Neural cell (in vitro differentiated cells): ENCODE measurements around the gene ZFPL1. TPM values are rescaled to one million over a fixed set of nuclear protein-coding genes. Genes with fewer than 3 reads are reported as not detected.
A peak's percentile ranks its signal among the peaks of the same experiment; 100 is the strongest.

Experiments used
- H2AFZ ChIP-seq: fragments of 200-600, 300-800 bp; sonication (generic), shearing (Covaris generic); 2 replicates; pipeline ENCODE4 v1.6.0; 2014; ENCODE audit warnings: low read depth, mild to moderate bottlenecking, antibody characterized with exemption, low read length, moderate library complexity
- H3F3A ChIP-seq: fragments of 200-600 bp; shearing (Covaris generic); 2 replicates; pipeline ENCODE4 v1.6.1; 2016; ENCODE audit warnings: mild to moderate bottlenecking, moderate library complexity, mixed read lengths, antibody characterized with exemption, low read length; ENCODE audit not compliant: insufficient read depth, poor library complexity, severe bottlenecking
- H3K27ac ChIP-seq: fragments of 200-600, 300-800 bp; sonication (generic), shearing (Covaris generic); 2 replicates; pipeline ENCODE4 v1.5.1; 2014; ENCODE audit warnings: mild to moderate bottlenecking, low read length, moderate library complexity
- H3K27me3 ChIP-seq: fragments of 300-800, 200-600 bp; sonication (generic), shearing (Covaris generic); 2 replicates; pipeline ENCODE4 v1.6.0; 2014; ENCODE audit warnings: mild to moderate bottlenecking, low read depth, low read length, moderate library complexity; ENCODE audit not compliant: insufficient read depth
- H3K36me3 ChIP-seq: fragments of 300-800, 200-600 bp; sonication (generic), shearing (Covaris generic); 2 replicates; pipeline ENCODE4 v1.5.1; 2014; ENCODE audit warnings: mild to moderate bottlenecking, antibody characterized with exemption, low read length, moderate library complexity; ENCODE audit not compliant: insufficient read depth
- H3K4me2 ChIP-seq: fragments of 300-800, 200-600 bp; sonication (generic), shearing (Covaris generic); 2 replicates; pipeline ENCODE4 v1.6.0; 2014; ENCODE audit warnings: mild to moderate bottlenecking, low read length
- H3K4me3 ChIP-seq: fragments of 300-800, 200-600 bp; sonication (generic), shearing (Covaris generic); 2 replicates; pipeline ENCODE4 v1.5.1; 2014; ENCODE audit warnings: mild to moderate bottlenecking, low read length, moderate library complexity
- H3K79me2 ChIP-seq: fragments of 200-600 bp; shearing (Covaris generic); replicated peaks from 2 replicates; pipeline ENCODE4 v1.6.0; 2014; ENCODE audit warnings: mild to moderate bottlenecking, low read length, moderate library complexity; ENCODE audit not compliant: insufficient read depth
- H3K9ac ChIP-seq: fragments of 300-800, 200-600 bp; sonication (generic), shearing (Covaris generic); 2 replicates; pipeline ENCODE4 v1.6.1; 2016; ENCODE audit warnings: mild to moderate bottlenecking, low read length, mixed read lengths
- H3K9me2 ChIP-seq: fragments of 200-600 bp; shearing (Covaris generic); 2 replicates; pipeline ENCODE4 v1.6.1; 2016; ENCODE audit warnings: mild to moderate bottlenecking, low read length, mixed read lengths; ENCODE audit not compliant: insufficient read depth
- H3K9me3 ChIP-seq: fragments of 200-600, 300-800 bp; sonication (generic), shearing (Covaris generic); 2 replicates; pipeline ENCODE4 v1.6.1; 2016; ENCODE audit warnings: mild to moderate bottlenecking, mixed run types, low read length, moderate library complexity, mixed read lengths
- H4K20me1 ChIP-seq: fragments of 200-600 bp; shearing (Covaris generic); 2 replicates; pipeline ENCODE4 v1.6.1; 2016; ENCODE audit warnings: mild to moderate bottlenecking, mixed run types; ENCODE audit not compliant: insufficient read depth
- EP300 ChIP-seq: fragments of 450-650 bp; conservative IDR thresholded peaks from 2 replicates; pipeline ENCODE4 v1.6.1; 2014; ENCODE audit warnings: antibody characterized with exemption, mild to moderate bottlenecking, moderate library complexity; ENCODE audit not compliant: poor library complexity, severe bottlenecking
- EZH2 ChIP-seq: fragments of 200-600, 300-800 bp; shearing (Covaris generic), sonication (generic); IDR thresholded peaks from 2 replicates; pipeline ENCODE4 v1.6.1; 2014; ENCODE audit warnings: antibody characterized with exemption, low read length, borderline replicate concordance, mild to moderate bottlenecking; ENCODE audit not compliant: insufficient read depth, poor library complexity, severe bottlenecking
- MXI1 ChIP-seq: fragments of 450-650 bp; conservative IDR thresholded peaks from 2 replicates; pipeline ENCODE4 v1.6.1; 2014; ENCODE audit warnings: antibody characterized with exemption, mild to moderate bottlenecking; ENCODE audit not compliant: poor library complexity, severe bottlenecking
- POLR2AphosphoS5 ChIP-seq: IDR thresholded peaks from 2 replicates; pipeline ENCODE4 v1.6.1; 2012
- RAD21 ChIP-seq: fragments of 450-650 bp; conservative IDR thresholded peaks from 2 replicates; pipeline ENCODE4 v1.6.1; 2014; ENCODE audit warnings: antibody characterized with exemption, mild to moderate bottlenecking, moderate library complexity
- SMC3 ChIP-seq: fragments of 450-650 bp; conservative IDR thresholded peaks from 2 replicates; pipeline ENCODE4 v1.6.1; 2014; ENCODE audit warnings: antibody characterized with exemption, mild to moderate bottlenecking, moderate library complexity; ENCODE audit not compliant: poor library complexity
- TAF1 ChIP-seq: IDR thresholded peaks from 2 replicates; pipeline ENCODE4 v1.6.1; 2012; ENCODE audit warnings: low read depth
- polyA plus RNA-seq: library from polyadenylated mRNA; depleted of rRNA; stranded (reverse); fragments of >200 nt; gene quantifications from 2 replicates; pipeline ENCODE4 v1.2.3, GENCODE V29; 2014
- TF ChIP-seq, protein P1 (sequence below): IDR thresholded peaks from 2 replicates; pipeline ENCODE4 v1.6.1; 2012; ENCODE audit warnings: borderline replicate concordance
- TF ChIP-seq, protein P2 (sequence below): fragments of 450-650 bp; IDR thresholded peaks from 2 replicates; pipeline ENCODE4 v1.5.1; 2014; ENCODE audit warnings: antibody characterized with exemption, mild to moderate bottlenecking, moderate library complexity; ENCODE audit not compliant: poor library complexity, severe bottlenecking

Gene ZFPL1
- polyA plus RNA-seq, 1 donor from 2014 or later: 42.0 TPM

GRCh38 chr11:65111159-65111743 is 27.2 kb downstream of the ZFPL1 start:
- Histone ChIP-seq H3K4me2 (no peak overlapping the region), H2AFZ (no peak overlapping the region), H3K9me2 (no peaks in the 10 kb centered on the region), H3F3A (no peaks in the 10 kb centered on the region), H3K79me2 (peaks cover 21% of the 10 kb centered on the region), H3K9me3 (no peaks in the 10 kb centered on the region), H3K36me3 (no peaks in the 10 kb centered on the region), H3K27me3 (no peaks in the 10 kb centered on the region), H3K27ac (peak overlapping the region; percentile 21), H3K9ac (peak overlapping the region; percentile 24), H4K20me1 (no peaks in the 10 kb centered on the region), H3K4me3 (peak overlapping the region; percentile 86)
- TF ChIP-seq EZH2 (no peak), TAF1 (no peak)
- TF ChIP-seq, protein P1, sequence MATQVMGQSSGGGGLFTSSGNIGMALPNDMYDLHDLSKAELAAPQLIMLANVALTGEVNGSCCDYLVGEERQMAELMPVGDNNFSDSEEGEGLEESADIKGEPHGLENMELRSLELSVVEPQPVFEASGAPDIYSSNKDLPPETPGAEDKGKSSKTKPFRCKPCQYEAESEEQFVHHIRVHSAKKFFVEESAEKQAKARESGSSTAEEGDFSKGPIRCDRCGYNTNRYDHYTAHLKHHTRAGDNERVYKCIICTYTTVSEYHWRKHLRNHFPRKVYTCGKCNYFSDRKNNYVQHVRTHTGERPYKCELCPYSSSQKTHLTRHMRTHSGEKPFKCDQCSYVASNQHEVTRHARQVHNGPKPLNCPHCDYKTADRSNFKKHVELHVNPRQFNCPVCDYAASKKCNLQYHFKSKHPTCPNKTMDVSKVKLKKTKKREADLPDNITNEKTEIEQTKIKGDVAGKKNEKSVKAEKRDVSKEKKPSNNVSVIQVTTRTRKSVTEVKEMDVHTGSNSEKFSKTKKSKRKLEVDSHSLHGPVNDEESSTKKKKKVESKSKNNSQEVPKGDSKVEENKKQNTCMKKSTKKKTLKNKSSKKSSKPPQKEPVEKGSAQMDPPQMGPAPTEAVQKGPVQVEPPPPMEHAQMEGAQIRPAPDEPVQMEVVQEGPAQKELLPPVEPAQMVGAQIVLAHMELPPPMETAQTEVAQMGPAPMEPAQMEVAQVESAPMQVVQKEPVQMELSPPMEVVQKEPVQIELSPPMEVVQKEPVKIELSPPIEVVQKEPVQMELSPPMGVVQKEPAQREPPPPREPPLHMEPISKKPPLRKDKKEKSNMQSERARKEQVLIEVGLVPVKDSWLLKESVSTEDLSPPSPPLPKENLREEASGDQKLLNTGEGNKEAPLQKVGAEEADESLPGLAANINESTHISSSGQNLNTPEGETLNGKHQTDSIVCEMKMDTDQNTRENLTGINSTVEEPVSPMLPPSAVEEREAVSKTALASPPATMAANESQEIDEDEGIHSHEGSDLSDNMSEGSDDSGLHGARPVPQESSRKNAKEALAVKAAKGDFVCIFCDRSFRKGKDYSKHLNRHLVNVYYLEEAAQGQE: no peak

DNA sequence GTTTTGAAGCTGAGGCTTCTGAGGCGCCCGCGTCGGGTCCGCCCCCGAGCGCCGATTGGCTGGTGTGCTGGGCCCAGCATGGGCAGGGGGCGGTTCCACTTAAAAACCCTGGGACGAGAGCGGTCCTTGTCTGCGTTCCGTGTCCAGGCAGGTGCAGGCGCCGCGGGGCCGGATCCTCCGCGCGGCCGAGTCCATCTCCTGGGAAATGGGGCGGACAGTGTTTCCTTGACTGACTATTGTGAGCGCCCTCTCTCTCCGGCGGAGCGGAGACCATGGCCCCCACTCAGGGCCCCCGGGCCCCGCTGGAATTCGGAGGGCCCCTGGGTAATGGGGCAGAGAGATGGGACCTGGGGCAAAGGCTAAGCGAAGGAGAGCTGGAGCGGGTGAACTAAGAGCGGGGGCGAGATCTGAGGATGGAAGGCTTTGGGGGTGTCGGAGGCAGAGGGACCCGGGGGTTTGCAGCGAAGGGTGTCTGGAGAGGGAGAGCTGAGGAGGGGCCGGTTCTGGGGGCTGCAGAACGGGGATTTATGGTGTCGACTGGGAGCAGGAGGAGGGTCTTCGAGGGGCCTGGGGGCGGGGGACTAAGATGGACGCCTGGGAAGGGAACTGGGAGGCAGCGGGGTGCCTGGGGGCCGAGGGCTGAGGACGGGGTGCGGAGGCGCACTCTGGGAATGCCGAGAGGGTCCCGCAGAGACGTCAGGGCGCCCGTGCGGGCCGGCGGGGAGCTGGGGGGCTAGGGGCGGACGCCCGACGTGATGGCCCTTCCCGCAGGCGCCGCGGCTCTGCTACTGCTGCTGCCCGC is 27.9 kb downstream of the ZFPL1 start, which contains the start of gene TM7SF2:
Gene TM7SF2 (plus strand): TSS at position 129 of the 802 bp plus-strand sequence. CDS start 144 bp downstream, at position 273.
- H2AFZ ChIP-seq: peak within 1 kb of the TSS; percentile 21
- H3K36me3 ChIP-seq: no peaks in the 10 kb centered on the region
- peak within 1 kb of the TSS; percentile 99 for H3K4me2 ChIP-seq
- H4K20me1 ChIP-seq: no peaks in the 10 kb centered on the region
- peak within 1 kb of the TSS; percentile 97 for H3K27ac ChIP-seq
- no peaks in the 10 kb centered on the region for H3K9me2 ChIP-seq
- TF ChIP-seq, protein P1: peak; percentile 67
- TF ChIP-seq EP300: peak; percentile 36
- no peak for TF ChIP-seq SMC3
- TF ChIP-seq EZH2: no peak
- TF ChIP-seq MXI1: peak; percentile 65
- TF ChIP-seq RAD21: no peak
- peak; percentile 93 for TF ChIP-seq TAF1
- TF ChIP-seq POLR2AphosphoS5: peak; percentile 99
- TF ChIP-seq, protein P2, sequence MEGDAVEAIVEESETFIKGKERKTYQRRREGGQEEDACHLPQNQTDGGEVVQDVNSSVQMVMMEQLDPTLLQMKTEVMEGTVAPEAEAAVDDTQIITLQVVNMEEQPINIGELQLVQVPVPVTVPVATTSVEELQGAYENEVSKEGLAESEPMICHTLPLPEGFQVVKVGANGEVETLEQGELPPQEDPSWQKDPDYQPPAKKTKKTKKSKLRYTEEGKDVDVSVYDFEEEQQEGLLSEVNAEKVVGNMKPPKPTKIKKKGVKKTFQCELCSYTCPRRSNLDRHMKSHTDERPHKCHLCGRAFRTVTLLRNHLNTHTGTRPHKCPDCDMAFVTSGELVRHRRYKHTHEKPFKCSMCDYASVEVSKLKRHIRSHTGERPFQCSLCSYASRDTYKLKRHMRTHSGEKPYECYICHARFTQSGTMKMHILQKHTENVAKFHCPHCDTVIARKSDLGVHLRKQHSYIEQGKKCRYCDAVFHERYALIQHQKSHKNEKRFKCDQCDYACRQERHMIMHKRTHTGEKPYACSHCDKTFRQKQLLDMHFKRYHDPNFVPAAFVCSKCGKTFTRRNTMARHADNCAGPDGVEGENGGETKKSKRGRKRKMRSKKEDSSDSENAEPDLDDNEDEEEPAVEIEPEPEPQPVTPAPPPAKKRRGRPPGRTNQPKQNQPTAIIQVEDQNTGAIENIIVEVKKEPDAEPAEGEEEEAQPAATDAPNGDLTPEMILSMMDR: no peak
- peaks cover 23% of the 10 kb centered on the region for H3K79me2 ChIP-seq
- no peaks in the 10 kb centered on the region for H3F3A ChIP-seq
- peak within 1 kb of the TSS; percentile 86 for H3K4me3 ChIP-seq
- H3K9ac ChIP-seq: peak within 1 kb of the TSS; percentile 98
- no peaks in the 10 kb centered on the region for H3K9me3 ChIP-seq
- no peaks in the 10 kb centered on the region for H3K27me3 ChIP-seq
